Measurements from ENCODE around the gene PLA2G3. TPM values are rescaled to one million over a fixed set of nuclear protein-coding genes. Genes with fewer than 3 reads are reported as not detected.
"Not testable (repeated sequence)": the region's sequence is repeated elsewhere in the genome, so short reads cannot be mapped to it uniquely, and the experiment has no call there.

The PLA2G3 gene
- total RNA-seq, 1 experiment from 2014 or later: not detected

DNA sequence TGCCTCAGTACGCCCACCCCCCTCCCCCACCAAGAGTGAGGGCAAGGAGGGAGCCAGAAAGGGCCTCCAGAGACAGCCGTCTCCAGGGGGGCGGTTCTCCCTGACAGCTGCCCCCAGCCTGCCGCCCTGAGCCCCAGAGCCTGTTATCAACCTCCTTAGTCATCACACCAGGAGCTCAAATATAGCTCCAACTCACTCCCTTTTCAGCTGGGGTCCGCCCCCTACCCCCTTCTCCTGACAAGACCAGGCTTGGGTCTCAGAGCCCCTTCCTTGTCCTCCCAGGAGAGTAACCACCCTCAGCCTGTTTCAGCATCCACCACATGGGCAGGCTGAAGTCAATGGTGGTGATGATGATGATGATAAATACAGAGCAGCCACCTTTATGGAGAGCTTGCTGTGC is 20.1 kb downstream of the PLA2G3 start:
- Mint-ChIP-seq H3K9me3 (ENCODE audit: low read depth, unreplicated experiment) (no peaks in the 10 kb centered on the region), H3K4me3 (ENCODE audit: low read depth, unreplicated experiment) (no peak overlapping the region), H3K36me3 (ENCODE audit: insufficient read depth, unreplicated experiment) (peaks cover 8% of the 10 kb centered on the region), H3K4me1 (ENCODE audit: low read depth, unreplicated experiment) (peaks cover 9% of the 10 kb centered on the region), H3K27ac (ENCODE audit: unreplicated experiment) (no peak overlapping the region), H3K27me3 (ENCODE audit: unreplicated experiment) (peaks cover 32% of the 10 kb centered on the region)
- TF ChIP-seq, protein P1, sequence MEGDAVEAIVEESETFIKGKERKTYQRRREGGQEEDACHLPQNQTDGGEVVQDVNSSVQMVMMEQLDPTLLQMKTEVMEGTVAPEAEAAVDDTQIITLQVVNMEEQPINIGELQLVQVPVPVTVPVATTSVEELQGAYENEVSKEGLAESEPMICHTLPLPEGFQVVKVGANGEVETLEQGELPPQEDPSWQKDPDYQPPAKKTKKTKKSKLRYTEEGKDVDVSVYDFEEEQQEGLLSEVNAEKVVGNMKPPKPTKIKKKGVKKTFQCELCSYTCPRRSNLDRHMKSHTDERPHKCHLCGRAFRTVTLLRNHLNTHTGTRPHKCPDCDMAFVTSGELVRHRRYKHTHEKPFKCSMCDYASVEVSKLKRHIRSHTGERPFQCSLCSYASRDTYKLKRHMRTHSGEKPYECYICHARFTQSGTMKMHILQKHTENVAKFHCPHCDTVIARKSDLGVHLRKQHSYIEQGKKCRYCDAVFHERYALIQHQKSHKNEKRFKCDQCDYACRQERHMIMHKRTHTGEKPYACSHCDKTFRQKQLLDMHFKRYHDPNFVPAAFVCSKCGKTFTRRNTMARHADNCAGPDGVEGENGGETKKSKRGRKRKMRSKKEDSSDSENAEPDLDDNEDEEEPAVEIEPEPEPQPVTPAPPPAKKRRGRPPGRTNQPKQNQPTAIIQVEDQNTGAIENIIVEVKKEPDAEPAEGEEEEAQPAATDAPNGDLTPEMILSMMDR (IDR thresholded peaks at IDR 0.05; ENCODE audit: unreplicated experiment): no peak
- CTCF ChIA-PET: no interaction called here
- no TSS peak for BruUV-seq (replicated peaks)
- DNase-seq: no peak
- intact Hi-C loops (cut with micrococcal nuclease; ENCODE audit: unreplicated experiment): no loop called here

DNA sequence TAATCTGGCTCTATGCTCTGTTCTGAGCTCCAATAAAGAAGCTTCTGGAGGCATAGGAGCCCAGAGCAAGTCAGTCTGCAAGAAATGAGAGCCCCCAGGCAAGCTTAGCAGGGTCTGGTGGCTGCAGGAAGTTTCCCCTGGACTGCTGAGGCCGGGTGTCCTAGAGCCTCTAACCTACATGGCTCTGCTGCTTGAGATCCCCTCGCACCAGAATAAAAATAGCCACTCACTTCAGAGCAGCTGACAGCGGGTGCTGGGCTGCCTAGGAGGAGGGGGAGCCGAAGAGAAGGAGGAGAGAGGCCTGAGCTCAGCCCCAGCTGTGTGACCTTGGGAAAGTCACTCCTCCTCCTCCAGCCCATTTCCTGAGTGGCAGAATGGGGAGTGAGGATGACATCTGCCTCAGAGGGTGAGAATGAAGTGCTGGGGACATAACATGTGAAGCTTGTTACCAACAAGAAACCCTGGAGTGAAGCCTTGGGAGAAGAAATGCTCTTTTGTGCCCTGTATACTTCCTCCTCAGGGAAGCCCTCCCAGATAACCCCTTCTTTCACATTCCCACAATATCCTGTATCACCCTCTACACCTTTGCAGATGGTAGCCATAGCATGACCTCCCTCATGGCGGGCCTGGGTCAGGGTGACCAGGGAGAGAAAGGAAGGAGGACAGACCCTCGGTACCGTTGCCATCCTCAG is 21.1 kb downstream of the PLA2G3 start:
- no peak overlapping the region for H3K4me3 Mint-ChIP-seq (ENCODE audit: low read depth, unreplicated experiment)

DNA sequence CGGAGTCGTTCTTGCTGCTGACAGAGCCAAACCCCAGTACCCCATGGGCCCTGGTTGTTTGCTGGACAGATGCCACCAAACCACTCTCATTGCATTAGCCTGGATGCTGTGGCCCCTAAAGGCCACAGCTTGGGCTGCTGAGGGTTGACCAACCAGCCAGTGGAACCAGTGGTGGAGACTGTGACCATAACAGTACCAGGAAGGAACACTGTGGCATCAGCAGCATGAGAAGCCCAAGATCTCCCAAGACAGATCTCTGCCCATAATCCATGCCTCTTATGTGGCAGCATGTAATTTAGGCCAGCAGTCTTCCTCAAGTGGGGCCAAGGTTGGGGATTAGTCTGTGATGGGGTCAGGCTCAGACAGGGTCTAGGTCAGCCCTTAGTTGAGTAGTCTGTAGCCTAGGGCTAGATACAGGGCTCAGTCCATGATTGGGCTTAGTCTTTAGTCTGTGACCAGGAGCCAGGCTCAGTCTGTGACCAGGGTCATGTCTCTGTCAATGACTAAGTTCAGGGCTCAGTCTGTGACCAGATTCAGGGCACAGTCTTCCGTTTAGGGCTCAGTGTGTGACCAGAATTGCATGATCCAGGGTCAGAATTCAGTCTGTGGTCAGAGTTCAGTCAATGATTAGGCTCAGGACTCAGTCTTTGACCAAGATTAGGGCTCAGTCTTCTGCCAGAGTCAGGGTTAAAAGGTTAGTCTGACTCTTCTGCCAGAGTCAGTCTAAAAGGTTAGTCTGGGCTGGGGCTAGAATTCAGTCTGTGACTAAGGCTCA is 22.1 kb downstream of the PLA2G3 start:
- H3K36me3 Mint-ChIP-seq (ENCODE audit: insufficient read depth, unreplicated experiment): peaks cover 7% of the 10 kb centered on the region
- peaks cover 17% of the 10 kb centered on the region for H3K27me3 Mint-ChIP-seq (ENCODE audit: unreplicated experiment)
- BruUV-seq (replicated peaks): no TSS peak
- peaks cover 3% of the 10 kb centered on the region for H3K4me1 Mint-ChIP-seq (ENCODE audit: low read depth, unreplicated experiment)
- DNase-seq: no peak
- no peaks in the 10 kb centered on the region for H3K9me3 Mint-ChIP-seq (ENCODE audit: low read depth, unreplicated experiment)
- CTCF ChIA-PET: interaction anchor here (1.0 kb wide), 1 partner anchor 11 kb away, joined by 4 read pairs; the partner anchor contains the start of gene SELENOM
- TF ChIP-seq, protein P1 (IDR thresholded peaks at IDR 0.05; ENCODE audit: unreplicated experiment): no peak
- no peak overlapping the region for H3K4me3 Mint-ChIP-seq (ENCODE audit: low read depth, unreplicated experiment)
- intact Hi-C loops (cut with micrococcal nuclease; ENCODE audit: unreplicated experiment): no loop called here
- no peak overlapping the region for H3K27ac Mint-ChIP-seq (ENCODE audit: unreplicated experiment)

More for the DNA sequence above, 21.1 kb downstream of the PLA2G3 start:
- H3K36me3 Mint-ChIP-seq (ENCODE audit: insufficient read depth, unreplicated experiment): peaks cover 8% of the 10 kb centered on the region
- no peaks in the 10 kb centered on the region for H3K9me3 Mint-ChIP-seq (ENCODE audit: low read depth, unreplicated experiment)
- TF ChIP-seq, protein P1 (IDR thresholded peaks at IDR 0.05; ENCODE audit: unreplicated experiment): no peak
- intact Hi-C loops (cut with micrococcal nuclease; ENCODE audit: unreplicated experiment): no loop called here
- peaks cover 26% of the 10 kb centered on the region for H3K27me3 Mint-ChIP-seq (ENCODE audit: unreplicated experiment)
- BruUV-seq (replicated peaks): no TSS peak
- no peak for DNase-seq
- H3K4me1 Mint-ChIP-seq (ENCODE audit: low read depth, unreplicated experiment): peaks cover 9% of the 10 kb centered on the region
- no peak overlapping the region for H3K27ac Mint-ChIP-seq (ENCODE audit: unreplicated experiment)
- CTCF ChIA-PET: interaction anchor here (1.0 kb wide), 1 partner anchor 12 kb away, joined by 4 read pairs; the partner anchor contains the start of gene SELENOM

DNA sequence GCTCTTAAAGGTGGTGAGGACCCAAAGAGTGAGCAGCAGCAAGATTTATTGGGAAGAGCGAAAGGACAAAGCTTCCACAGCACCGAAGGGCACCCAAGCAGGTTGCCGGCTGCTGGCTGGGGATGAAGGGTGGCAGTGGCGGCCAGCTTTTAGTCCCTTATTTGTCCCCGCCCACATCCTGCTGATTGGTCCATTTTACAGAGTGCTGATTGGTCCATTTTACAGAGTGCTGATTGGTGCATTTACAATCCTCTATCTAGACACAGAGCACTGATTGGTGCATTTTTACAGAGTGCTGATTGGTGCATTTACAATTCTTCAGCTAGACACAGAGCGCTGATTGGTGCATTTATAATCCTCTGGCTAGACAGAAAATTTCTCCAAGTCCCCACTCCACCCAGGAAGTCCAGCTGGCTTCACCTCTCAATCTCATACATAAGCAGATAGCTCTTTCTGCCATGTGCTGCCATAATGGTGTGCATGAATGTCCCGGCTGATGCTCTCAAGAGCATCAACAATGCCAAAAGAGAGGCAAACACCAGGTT is 27.7 kb downstream of the PLA2G3 start:
- H3K4me3 Mint-ChIP-seq (ENCODE audit: low read depth, unreplicated experiment); BruUV-seq (replicated peaks); H3K9me3 Mint-ChIP-seq (ENCODE audit: low read depth, unreplicated experiment); H3K36me3 Mint-ChIP-seq (ENCODE audit: insufficient read depth, unreplicated experiment); DNase-seq; intact Hi-C loops (cut with micrococcal nuclease; ENCODE audit: unreplicated experiment); H3K4me1 Mint-ChIP-seq (ENCODE audit: low read depth, unreplicated experiment); H3K27me3 Mint-ChIP-seq (ENCODE audit: unreplicated experiment); H3K27ac Mint-ChIP-seq (ENCODE audit: unreplicated experiment): not testable (repeated sequence)
- CTCF ChIA-PET: interaction anchor here (0.7 kb wide), 1 partner anchor 27 kb away, joined by 3 read pairs; no protein-coding TSS in a partner anchor

Data from Calu3 (cell line).